Measurements from ENCODE around the gene MYBPHL.

The MYBPHL gene, protein sequence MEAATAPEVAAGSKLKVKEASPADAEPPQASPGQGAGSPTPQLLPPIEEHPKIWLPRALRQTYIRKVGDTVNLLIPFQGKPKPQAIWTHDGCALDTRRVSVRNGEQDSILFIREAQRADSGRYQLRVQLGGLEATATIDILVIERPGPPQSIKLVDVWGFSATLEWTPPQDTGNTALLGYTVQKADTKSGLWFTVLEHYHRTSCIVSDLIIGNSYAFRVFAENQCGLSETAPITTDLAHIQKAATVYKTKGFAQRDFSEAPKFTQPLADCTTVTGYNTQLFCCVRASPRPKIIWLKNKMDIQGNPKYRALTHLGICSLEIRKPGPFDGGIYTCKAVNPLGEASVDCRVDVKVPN

DNA sequence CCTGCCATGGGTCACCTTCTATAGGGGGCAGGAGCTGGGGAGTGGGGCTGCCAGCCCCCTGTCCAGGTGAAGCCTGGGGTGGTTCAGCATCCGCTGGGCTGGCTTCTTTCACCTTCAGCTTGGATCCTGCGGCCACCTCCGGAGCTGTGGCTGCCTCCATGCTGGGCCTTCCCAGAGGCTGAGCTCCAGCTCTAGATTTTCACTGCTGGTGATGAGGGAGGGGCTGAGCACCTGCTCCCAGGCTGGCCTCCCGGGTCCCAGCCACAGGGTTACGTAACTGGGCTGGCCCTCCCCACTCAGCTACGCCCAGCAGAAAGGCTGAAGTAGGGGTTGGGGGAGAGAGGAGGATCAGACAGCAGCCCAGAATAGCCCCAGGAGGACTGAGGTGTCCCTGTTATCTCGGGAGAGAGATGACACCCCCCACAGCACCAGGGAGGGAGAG is at the start of gene MYBPHL:
Gene MYBPHL (minus strand): TSS at position 180 of the 442 bp plus-strand sequence. CDS start 20 bp downstream, at position 160.
- DNase-seq, result no peak

DNA sequence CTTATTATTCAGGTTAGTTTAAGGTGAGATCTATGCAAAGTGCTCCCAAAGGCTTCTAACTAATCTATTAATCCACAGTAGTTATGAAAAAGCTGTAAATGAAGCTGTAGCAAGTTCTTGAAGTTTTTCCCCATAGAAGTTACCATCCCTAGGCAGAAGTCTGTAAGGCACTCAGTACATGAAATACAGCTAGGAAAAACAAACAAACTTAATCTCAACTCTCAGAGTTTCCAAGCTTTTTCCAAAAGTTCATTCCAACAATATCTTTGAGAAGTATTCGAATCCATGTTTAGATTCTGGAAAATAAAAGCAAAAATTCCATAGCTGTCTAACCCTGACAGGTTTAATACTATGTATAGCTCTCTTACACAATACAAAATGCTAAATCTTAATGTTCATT is 49.7 kb upstream of the MYBPHL start:
- DNase-seq, result no peak

- no peak for DNase-seq
These were observed 48.1 kb upstream of the MYBPHL start for GRCh38 chr1:109354929-109355328.

GRCh38 chr1:109351457-109351856 is 44.6 kb upstream of the MYBPHL start:
- no peak for DNase-seq

DNA sequence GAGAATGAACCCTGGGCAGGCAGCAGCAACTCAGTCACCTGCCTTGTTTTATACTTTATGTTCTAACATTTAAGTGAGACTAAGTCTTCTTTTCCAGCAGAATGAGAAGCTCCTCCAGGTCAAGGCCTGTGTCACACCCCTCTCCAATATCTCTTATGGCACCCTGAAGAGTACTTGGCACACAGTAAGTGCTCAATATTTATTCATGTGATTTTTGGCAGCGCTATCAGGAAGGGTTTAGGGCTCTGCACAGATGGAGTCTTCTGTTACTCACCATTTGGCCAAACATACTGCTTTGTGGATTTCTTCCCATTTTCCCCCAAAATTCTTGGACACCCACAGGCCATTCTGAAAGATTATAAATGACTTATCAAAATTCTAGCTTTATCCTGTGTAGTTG is 43.8 kb upstream of the MYBPHL start:
- DNase-seq, result no peak

DNA sequence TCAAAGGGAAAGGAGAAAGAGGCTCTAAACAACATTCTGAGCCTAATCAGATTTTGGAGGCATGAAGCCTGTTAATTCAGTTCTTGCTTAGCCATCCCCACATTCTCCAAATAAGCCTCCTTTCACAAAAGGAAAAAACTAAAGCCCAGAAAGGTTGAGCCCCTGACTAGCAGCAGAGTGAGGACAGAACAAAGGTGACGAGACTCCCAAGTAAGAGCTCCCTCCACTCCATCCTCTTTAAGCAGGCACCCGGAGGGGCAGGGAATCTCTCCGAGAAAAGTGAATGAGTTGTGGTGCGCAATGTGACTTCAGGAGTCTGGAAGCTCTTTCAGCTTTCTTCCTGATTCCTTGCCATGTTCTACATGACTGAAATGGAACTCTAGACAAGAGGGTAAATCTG is 43.4 kb upstream of the MYBPHL start:
- DNase-seq, result no peak

DNA sequence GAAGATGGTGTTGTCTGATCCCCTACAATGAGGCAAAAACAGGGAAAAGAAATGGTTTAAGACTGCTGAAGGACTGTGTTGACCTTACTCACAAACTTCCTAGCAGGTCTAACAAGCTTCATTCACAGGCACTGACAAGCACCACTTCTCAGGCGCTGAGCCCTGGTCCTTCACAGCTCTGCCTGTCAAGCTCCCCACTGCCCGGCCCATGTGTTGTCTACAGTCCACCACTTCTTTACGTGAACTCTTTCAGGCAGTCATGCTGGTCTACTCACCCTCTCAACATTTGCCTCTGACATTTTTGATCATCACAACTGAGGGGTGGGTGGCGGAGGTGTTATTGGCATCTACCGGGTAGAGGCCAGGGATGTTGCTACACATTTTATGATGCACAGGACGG is 40.7 kb upstream of the MYBPHL start:
- no peak for DNase-seq

GRCh38 chr1:109341944-109342930 is 35.4 kb upstream of the MYBPHL start:
- no peak for DNase-seq

DNA sequence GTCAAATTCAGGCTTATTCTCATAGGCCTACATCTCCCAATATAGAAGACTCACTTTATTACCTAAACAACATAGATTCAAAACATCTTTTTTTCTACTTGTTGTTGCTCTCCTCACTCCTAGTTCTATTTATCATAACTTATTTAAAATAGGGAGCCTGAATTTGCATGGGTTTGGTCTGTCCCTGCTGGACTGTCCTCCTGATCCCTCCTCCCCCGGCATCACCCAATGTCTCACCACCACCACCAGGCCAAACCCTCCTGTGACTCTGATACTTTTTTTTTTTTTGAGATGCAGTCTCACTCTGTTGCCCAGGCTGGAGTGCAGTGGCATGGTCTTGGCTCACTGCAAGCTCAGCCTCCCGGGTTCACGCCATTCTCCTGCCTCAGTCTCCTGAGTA is 31.8 kb upstream of the MYBPHL start:
- no peak for DNase-seq

- no peak for DNase-seq
These were observed 31.3 kb upstream of the MYBPHL start for GRCh38 chr1:109338091-109338490.

DNA sequence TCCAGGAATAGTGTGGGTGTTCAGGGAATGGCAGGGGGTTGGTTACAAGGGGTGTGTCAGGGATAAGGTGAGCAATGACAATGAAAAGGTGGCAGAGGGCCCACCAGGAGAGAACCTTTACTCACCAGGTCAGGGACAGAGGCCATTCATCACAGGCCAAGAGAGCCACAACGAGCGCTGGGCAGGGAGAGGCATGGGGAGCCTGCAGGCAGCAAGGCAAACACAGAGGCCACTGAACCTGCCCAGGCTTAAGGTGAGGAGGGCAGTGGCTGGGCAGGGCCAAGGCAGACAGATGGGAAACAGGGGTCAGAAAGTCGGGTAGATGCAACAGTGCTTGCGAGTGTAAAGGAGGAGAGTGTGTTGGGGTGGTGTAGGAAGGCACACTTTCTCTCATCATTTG is 28.3 kb upstream of the MYBPHL start:
- no peak for DNase-seq

DNA sequence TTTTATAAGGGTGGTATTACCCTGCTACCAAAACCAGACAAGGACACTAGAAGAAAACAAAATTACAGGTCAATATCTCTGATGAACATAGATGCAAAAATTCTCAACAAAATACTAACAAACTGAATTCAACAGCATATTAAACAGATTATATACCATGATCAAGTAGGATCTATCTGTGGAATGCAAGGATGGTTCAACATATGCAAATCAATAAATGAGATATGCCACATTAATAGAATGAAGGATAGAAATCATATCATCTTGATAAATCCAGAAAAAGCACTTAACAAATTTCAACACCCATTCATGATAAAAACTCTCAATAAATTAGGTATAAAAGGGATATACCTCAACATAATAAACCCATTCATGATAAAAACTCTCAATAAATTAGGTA is 24.3 kb upstream of the MYBPHL start:
- no peak for DNase-seq

DNA sequence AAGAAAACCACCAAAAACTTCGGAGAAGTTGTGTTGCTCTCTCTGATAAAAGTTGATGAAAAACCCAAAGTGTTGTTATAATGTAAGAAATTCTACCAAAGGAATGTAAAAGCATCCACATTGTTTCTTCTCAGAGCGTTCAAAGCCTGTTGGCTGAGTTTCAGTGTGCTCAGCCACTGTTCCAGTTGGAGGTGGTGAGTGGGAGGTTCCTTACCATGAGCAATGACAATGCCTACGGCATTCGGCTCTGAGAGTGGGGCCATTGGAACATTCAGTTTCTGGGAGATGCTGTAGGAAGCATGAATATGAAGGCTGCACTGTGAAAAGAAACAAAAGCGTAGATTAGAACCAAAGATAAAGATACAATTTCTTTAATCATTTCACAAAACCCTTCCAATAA is 20.5 kb upstream of the MYBPHL start:
- no peak for DNase-seq

DNA sequence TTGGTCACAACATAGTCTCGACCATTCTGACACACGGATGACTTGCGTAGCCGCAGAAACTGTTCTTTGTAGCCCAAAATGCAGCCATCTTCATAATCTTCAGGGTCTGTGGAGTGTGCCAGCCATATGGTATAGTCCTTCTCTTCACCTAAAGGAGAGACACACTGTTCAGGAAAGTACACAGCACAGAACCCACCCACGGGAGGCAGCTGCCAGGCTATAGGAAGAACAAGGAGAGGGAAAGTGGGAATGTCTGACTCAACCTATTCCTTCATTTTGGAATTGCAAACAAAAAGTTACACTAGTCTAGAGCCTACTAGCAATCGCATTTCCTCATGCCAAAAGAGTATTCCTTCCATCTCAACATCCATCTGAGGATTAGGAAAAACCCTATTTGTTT is 16.2 kb upstream of the MYBPHL start:
- DNase-seq, result no peak

GRCh38 chr1:109319114-109319513 is 12.3 kb upstream of the MYBPHL start:
- no peak for DNase-seq

DNA sequence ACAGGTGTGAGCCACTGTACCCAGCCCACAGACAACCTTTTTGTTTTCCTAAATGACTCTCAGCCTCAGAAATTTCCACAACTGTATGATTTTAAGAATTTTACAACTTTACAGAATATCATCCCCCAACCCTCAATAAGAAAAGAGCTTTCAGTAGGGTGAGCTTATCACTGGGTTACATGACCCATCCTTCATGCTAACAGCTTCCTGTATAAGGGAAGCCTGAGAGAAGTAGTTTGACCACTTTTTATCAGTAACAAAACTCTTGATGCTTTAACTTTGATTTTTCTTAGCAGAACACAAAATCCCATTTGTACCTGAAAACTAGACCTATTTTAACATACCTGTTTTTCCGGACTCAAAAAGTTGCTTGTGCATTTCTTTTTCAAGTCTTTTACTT is 9.7 kb upstream of the MYBPHL start:
- DNase-seq, result no peak

GRCh38 chr1:109315288-109315687 is 8.5 kb upstream of the MYBPHL start:
- DNase-seq, result no peak

GRCh38 chr1:109314795-109315194 is 8.0 kb upstream of the MYBPHL start:
- no peak for DNase-seq

DNA sequence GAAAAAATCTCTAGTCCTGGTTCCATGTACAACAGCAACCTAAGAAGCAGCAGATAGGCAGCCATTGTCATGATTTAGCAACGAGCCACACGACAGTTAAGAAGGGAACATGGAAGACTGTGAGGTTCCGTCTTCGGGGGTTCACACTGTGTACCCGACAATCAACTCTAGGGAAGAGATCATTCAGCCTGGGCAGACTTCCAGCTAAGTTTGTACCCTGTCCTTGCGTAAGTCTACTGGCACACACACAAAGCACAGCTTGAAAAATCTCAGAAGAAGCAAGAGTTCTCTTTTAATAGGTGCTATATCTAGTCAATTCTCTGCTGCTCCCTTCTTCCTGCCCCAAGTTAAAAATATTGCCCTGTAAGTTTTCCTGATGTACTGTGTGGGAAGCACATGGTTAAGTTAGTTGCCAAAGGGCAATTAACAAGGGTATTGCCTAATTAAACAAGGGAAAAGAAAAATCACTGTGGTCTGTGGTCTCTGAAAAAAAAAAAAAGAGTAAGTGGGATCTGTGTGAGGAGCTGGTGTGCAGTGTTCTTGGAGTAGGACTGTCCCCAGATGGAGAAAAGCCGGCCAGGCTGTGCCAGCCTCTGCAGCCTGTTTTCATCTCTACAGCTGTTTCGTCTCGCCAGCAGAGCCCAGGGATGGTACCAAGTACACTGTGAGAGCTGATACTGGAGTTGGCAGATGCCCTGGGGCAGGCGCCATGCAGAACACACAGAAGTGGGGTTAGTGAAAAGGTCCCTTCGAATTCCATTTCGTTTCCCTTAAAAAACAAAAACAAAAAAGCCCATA is 6.4 kb upstream of the MYBPHL start:
- no peak for DNase-seq

GRCh38 chr1:109312246-109312645 is 5.4 kb upstream of the MYBPHL start:
- DNase-seq, result no peak

GRCh38 chr1:109309347-109309746 is 2.5 kb upstream of the MYBPHL start:
- no peak for DNase-seq

DNA sequence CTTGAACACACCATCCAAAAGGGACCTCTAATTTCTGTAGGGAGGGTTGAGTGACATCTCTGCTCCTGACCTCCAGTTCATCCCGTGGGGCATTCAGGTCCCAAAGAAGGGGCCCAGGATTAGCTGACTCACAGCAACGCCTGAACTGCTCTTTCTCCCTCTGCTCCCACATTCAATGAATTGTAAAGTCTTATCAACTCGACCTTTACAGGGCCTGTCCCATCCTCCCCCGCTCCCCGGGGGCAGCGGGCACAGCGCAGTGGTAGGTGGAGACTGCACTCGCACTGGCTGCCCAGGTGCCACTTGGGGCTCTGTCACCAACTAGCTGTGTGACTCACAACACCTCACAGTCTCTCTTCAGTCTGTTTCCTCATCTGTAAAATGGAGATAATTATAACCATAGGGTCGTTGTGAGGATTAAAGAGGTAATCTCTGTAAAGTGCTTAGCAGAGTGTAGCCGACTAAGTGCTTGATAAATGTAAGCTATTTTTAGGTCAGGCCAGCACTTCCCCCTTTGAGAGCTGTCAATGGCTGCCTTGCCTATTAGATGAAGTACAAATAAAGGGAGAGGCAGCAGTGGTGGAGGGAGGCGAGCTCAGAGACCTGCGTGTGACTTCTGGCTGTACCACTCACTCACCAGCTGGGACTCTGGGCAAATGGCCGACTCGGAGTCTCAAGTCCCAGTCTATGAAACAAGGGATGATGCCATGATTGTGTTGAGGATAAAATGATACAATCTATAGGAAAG is 637 bp upstream of the MYBPHL start:
- no peak for DNase-seq

Data from stimulated activated naive CD4-positive, alpha-beta T cell treated with Interleukin-2 at 50 U/mL for 16 hours (primary cell).